Lung (tissue), 12 donors: Measurements from ENCODE around the gene ATXN2L. TPM values are rescaled to one million over a fixed set of nuclear protein-coding genes. Genes with fewer than 3 reads are reported as not detected.

Experiments
- ATAC-seq: fragments of 200-7000 bp; cut with Tn5 transposase; one replicate; pipeline ENCODE4 v1.9.1; 2020; ENCODE audit warnings: moderate number of reproducible peaks; ENCODE audit not compliant: insufficient read depth, low FRiP score
- DNase-seq, 3 donors: peaks; one replicate each; pipeline ENCODE4 v3.0.0-alpha.2; 2013 to 2017
- H3K27ac ChIP-seq, 2 donors: one replicate each; pipeline ENCODE4 v1.5.1; 2013; ENCODE audit warnings: mild to moderate bottlenecking in 2 of 2, moderate library complexity in 2 of 2, control low read depth in 1 of 2, inconsistent platforms in 1 of 2, low read depth in 1 of 2, low read length in 1 of 2
- H3K27me3 ChIP-seq, 3 donors: one replicate each; pipeline ENCODE4 v1.5.1; 2013; ENCODE audit warnings: low read length in 2 of 3; ENCODE audit not compliant: control insufficient read depth in 3 of 3, insufficient read depth in 3 of 3
- H3K36me3 ChIP-seq, 4 donors: one replicate each; pipeline ENCODE4 v1.5.1; 2013; ENCODE audit warnings: low read length in 4 of 4, mild to moderate bottlenecking in 1 of 4, moderate library complexity in 1 of 4; ENCODE audit not compliant: control insufficient read depth in 4 of 4, insufficient read depth in 4 of 4
- H3K4me1 ChIP-seq, 5 donors: one replicate each; pipeline ENCODE4 v1.5.1; 2013; ENCODE audit warnings: low read length in 5 of 5, mild to moderate bottlenecking in 2 of 5, moderate library complexity in 1 of 5; ENCODE audit not compliant: control insufficient read depth in 5 of 5, insufficient read depth in 5 of 5
- H3K4me3 ChIP-seq: one replicate; pipeline ENCODE4 v1.5.1; 2013; ENCODE audit warnings: mild to moderate bottlenecking, control low read depth, moderate library complexity
- H3K9ac ChIP-seq, 2 donors: one replicate each; pipeline ENCODE4 v1.5.1; 2013; ENCODE audit warnings: low read length in 2 of 2, control low read depth in 1 of 2; ENCODE audit not compliant: insufficient read depth in 1 of 2
- H3K9me3 ChIP-seq, 4 donors: one replicate each; pipeline ENCODE4 v1.5.1; 2013; ENCODE audit warnings: low read length in 3 of 4, mild to moderate bottlenecking in 1 of 4, moderate library complexity in 1 of 4; ENCODE audit not compliant: control insufficient read depth in 4 of 4, insufficient read depth in 3 of 4
- WGBS, 2 donors: extraction: QIAGEN DNeasy Blood & Tissue Kit; methylation state at CpG; one replicate each; pipeline ENCODE4 v1.1.7; 2013; 5-methylcytosine and 5-hydroxymethylcytosine counted together
- polyA plus RNA-seq, 2 donors: library from polyadenylated mRNA; stranded (reverse); fragments of 200-250 nt; gene quantifications; one replicate each; pipeline ENCODE4 v1.2.1, GENCODE V29; 2013
- total RNA-seq, 2 donors: library from RNA; depleted of rRNA in 1 of 2; stranded (reverse); fragments of >200 nt in 1 of 2; gene quantifications; one replicate each; pipeline ENCODE4 v1.2.1, GENCODE V29; 2014 to 2021
- TF ChIP-seq, protein P1 (sequence below): IDR thresholded peaks from 2 replicates; pipeline ENCODE4 v1.5.1; 2012; ENCODE audit warnings: mild to moderate bottlenecking; ENCODE audit errors: control extremely low read depth, extremely low read depth
- donor health status: control.
- donor health status: control.
- donor health status: Bipolar disorder and iron deficiency.
- donor health status: healthy.
- donor health status: DM: yes; HTN: yes; CAD: no.

ATXN2L gene
- total and polyA plus RNA-seq, 4 donors, result 72.1 to 140 (median 91.0) TPM

DNA sequence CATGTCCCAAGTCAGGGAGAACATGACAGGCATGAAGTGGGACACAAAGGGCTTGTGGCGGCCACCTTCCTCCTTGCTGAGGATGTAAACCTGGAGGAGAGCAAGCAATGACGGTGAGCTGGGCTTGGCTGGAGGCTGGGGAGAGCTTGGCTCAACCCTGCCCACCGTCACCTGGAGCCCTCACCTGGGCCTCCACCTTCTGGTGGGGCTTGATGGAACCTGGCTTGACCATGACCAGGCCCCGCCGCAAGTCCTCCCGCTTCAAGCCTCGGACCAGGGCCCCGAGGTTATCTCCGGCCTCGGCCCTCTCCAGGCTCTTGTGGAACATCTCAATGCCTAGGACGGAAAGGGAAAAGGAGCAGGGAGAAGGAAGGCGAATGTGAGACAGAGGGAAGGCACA, 21.0 kb downstream of the ATXN2L start:
- 93 to 95% methylated on average over 11 to 12 of the region's 12 CpGs for WGBS, 2 donors
- no peaks in the 10 kb centered on the region for H3K27me3 ChIP-seq
- TF ChIP-seq, protein P1, sequence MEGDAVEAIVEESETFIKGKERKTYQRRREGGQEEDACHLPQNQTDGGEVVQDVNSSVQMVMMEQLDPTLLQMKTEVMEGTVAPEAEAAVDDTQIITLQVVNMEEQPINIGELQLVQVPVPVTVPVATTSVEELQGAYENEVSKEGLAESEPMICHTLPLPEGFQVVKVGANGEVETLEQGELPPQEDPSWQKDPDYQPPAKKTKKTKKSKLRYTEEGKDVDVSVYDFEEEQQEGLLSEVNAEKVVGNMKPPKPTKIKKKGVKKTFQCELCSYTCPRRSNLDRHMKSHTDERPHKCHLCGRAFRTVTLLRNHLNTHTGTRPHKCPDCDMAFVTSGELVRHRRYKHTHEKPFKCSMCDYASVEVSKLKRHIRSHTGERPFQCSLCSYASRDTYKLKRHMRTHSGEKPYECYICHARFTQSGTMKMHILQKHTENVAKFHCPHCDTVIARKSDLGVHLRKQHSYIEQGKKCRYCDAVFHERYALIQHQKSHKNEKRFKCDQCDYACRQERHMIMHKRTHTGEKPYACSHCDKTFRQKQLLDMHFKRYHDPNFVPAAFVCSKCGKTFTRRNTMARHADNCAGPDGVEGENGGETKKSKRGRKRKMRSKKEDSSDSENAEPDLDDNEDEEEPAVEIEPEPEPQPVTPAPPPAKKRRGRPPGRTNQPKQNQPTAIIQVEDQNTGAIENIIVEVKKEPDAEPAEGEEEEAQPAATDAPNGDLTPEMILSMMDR, result no peak
- DNase-seq, result no peak
- no peak for ATAC-seq
- H3K27ac ChIP-seq, result no peak overlapping the region
- peaks cover 0 to 18% (median 9%) of the 10 kb centered on the region in 5 donors for H3K4me1 ChIP-seq
- H3K9me3 ChIP-seq, result no peaks in the 10 kb centered on the region
- peaks cover 6 to 29% (median 19%) of the 10 kb centered on the region in 4 donors for H3K36me3 ChIP-seq
- H3K4me3 ChIP-seq, result no peak overlapping the region
- H3K9ac ChIP-seq, result no peak overlapping the region

DNA sequence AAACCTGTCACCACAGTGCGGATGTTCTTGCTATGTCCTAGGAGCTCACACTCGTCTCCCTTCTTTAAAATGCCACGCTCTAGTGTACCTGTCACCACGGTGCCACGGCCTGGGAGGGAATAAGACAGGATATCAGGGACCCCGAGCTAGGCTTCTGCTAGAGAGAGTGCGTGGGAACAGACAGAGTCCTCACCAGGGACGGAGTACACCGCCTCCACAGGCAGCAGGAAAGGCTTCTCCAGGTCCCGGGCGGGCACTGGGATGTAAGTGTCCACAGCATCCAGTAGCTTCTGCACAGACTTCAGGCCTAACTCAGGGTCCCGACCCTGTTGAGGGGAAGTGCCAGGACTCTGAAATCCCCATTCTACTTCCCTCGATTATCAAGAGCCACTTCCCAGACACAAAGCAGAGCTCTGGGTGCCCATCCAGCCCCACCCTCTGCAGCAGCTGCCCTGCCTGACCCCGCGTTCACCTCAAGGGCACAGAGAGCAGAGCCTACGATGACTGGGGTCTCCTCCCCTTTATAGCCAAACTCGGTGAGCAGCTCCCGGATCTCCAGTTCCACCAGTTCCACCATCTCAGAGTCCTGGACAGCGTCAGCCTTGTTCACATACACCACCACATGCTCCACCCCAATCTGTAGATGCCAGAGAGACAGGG, 21.6 kb downstream of the ATXN2L start:
- no peak for DNase-seq
- 91 to 93% methylated on average over 19 of the region's 19 CpGs for WGBS, 2 donors
- H3K9ac ChIP-seq, result no peak overlapping the region
- H3K4me3 ChIP-seq, result no peak overlapping the region
- no peak for ATAC-seq
- no peak overlapping the region for H3K27ac ChIP-seq
- H3K27me3 ChIP-seq, result no peaks in the 10 kb centered on the region
- H3K36me3 ChIP-seq, result peaks cover 3 to 29% (median 19%) of the 10 kb centered on the region in 4 donors
- H3K4me1 ChIP-seq, result peaks cover 0 to 18% (median 9%) of the 10 kb centered on the region in 5 donors
- TF ChIP-seq, protein P1, result no peak
- H3K9me3 ChIP-seq, result no peaks in the 10 kb centered on the region

DNA sequence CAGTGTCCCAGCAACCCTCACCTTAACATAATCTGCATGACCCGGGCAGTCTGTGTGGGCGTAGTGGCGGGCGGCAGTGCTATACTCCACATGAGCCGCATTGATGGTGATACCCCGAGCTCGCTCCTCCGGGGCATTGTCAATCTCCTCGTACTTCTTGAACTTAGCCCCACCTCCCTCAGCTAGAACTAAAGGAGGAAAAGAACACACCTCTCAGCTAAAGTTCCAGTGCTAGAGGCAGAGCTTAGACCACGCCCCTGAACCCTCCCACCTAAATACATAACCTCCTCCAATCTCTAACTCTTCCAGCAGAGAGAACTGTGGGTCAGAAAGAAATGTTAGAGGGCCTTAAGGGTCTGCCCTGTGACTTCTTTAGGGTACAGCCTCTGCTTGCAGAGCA, 22.5 kb downstream of the ATXN2L start:
- WGBS, 2 donors, result 55 to 65% methylated on average over 10 of the region's 10 CpGs
- ATAC-seq (no peak), DNase-seq (peak in 1 of 3 donors; percentile 17)
- Histone ChIP-seq H3K4me3 (peak overlapping the region; percentile 98), H3K4me1 (peaks cover 0 to 18% (median 9%) of the 10 kb centered on the region in 5 donors), H3K27me3 (no peaks in the 10 kb centered on the region), H3K9ac (peak overlapping the region in 1 of 2 donors; percentile 65), H3K36me3 (peaks cover 3 to 29% (median 19%) of the 10 kb centered on the region in 4 donors), H3K27ac (peak overlapping the region in 1 of 2 donors; percentile 87), H3K9me3 (no peaks in the 10 kb centered on the region)
- TF ChIP-seq, protein P1, result no peak
